ENCODE measurements around the gene FLOT1.

The FLOT1 gene

GRCh38 chr6:30777155-30777485 lies 34.6 kb upstream of the FLOT1 start:
- no peaks in the 10 kb centered on the region for H3K36me3 ChIP-seq (ENCODE audit: control insufficient read depth, insufficient read depth, low read length)
- TF ChIP-seq CTCF (IDR thresholded peaks at IDR 0.05; ENCODE audit: insufficient read depth, low read length, poor library complexity, severe bottlenecking) = no peak
- no peak overlapping the region for H3K4me3 ChIP-seq (replicated peaks; ENCODE audit: low read depth, low read length)
- no peaks in the 10 kb centered on the region for H3K27me3 ChIP-seq (replicated peaks; ENCODE audit: control insufficient read depth, insufficient read depth, low read length)
- DNase-seq (ENCODE audit: extremely low read depth, insufficient read length) = no peak

DNA sequence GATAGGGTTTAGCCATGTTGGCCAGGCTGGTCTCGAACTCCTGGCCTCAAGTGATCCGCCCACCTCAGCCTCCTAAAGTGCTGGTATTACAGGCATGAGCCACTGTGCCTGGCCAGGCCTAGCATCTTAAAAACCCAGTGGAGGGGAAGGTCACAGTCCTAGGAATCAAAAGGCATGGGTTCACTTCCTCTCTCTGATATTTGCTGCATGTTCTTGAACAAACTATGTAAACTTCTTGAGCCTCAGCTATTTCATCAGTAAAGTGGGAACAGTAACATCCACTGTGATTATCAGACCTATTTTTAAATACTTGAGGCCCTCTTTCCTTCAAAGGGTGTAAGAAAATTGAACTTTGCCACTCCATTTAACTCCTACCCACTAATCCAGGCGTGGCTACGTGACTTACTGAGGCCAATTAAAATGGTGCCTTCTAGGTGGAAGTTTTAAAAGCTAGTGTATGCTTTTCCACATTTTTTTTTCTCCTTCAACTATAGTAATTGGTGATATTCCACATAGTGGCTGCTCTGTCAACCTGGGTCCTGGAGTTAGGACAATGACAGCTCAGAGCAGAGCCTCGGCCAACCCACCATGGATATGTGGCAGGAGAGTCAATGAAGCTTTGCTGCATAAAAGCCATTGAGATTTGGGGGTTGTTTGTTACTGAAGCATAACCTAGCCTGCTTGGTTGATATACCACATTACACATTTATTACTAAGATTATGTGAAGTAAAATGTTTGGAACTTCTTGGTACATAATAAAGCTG lies 34.1 kb upstream of the FLOT1 start:
- no peak for TF ChIP-seq CTCF (IDR thresholded peaks at IDR 0.05; ENCODE audit: insufficient read depth, low read length, poor library complexity, severe bottlenecking)
- Histone ChIP-seq H3K4me3 (replicated peaks; ENCODE audit: low read depth, low read length) (no peak overlapping the region), H3K27me3 (replicated peaks; ENCODE audit: control insufficient read depth, insufficient read depth, low read length) (no peaks in the 10 kb centered on the region), H3K36me3 (ENCODE audit: control insufficient read depth, insufficient read depth, low read length) (no peaks in the 10 kb centered on the region)
- DNase-seq (ENCODE audit: extremely low read depth, insufficient read length) = no peak

DNA sequence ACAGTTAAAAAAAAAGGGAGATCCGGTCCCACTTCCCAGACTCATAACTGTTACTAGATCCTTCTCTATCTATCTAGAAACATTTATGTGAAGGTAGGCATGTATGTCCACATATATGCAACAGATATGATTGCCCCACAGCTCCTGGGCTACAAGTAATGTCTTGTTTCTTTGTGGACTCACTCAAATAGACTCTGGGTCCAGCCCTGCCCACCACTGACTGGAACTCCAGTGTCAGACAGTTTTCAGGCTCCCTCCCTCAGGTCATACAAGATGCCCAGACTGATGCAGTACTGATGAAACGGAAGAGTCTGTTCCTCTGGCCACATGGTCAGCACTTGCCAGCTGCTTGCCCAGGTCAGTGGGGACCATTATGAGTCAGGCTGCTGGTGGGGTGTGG lies 32.6 kb upstream of the FLOT1 start:
- DNase-seq (ENCODE audit: extremely low read depth, insufficient read length) = no peak
- TF ChIP-seq CTCF (IDR thresholded peaks at IDR 0.05; ENCODE audit: insufficient read depth, low read length, poor library complexity, severe bottlenecking) = no peak
- Histone ChIP-seq H3K27me3 (replicated peaks; ENCODE audit: control insufficient read depth, insufficient read depth, low read length) (no peaks in the 10 kb centered on the region), H3K4me3 (replicated peaks; ENCODE audit: low read depth, low read length) (no peak overlapping the region), H3K36me3 (ENCODE audit: control insufficient read depth, insufficient read depth, low read length) (no peaks in the 10 kb centered on the region)

DNA sequence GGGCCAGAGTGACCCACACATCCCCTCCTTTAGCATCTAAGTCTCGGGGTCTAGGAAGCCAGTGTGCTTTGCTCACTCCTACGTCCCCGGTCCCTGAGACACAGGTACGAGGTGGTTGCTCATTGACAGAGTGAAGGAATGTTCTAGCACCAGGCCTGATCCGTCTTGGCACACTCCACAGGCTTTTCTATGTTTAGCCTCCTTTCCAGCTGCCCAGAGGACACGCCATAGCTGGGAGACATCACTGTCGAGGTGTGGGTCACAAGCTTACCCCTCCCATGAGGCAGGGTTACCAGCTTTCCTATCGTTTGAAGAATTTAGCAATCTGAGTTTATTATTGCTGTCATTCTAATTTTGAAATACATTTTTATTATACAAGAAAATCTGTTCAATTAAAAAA lies 32.2 kb upstream of the FLOT1 start:
- no peak for DNase-seq (ENCODE audit: extremely low read depth, insufficient read length)
- no peak overlapping the region for H3K4me3 ChIP-seq (replicated peaks; ENCODE audit: low read depth, low read length)
- H3K27me3 ChIP-seq (replicated peaks; ENCODE audit: control insufficient read depth, insufficient read depth, low read length) = no peaks in the 10 kb centered on the region
- TF ChIP-seq CTCF (IDR thresholded peaks at IDR 0.05; ENCODE audit: insufficient read depth, low read length, poor library complexity, severe bottlenecking) = no peak
- H3K36me3 ChIP-seq (ENCODE audit: control insufficient read depth, insufficient read depth, low read length) = no peaks in the 10 kb centered on the region

DNA sequence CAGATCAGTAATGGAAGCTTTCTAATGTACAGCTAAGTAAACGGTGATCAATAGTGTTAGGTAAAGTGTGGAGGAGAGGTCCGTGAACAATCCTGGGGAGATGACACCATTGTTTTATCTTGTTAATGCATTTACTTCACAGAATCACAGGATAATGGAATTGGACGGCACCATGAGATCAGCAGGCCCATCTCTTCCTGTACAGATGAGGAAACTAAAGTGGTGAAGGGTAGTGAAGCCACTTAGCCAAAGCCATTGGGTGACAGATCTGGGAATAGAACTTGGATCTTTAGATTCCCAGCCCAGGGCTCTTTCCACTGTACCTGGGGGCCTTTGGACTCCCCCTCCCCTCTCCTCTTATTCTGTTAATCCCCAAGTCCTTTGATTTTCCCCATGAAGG lies 28.1 kb upstream of the FLOT1 start:
- TF ChIP-seq CTCF (IDR thresholded peaks at IDR 0.05; ENCODE audit: insufficient read depth, low read length, poor library complexity, severe bottlenecking) = no peak
- no peak for DNase-seq (ENCODE audit: extremely low read depth, insufficient read length)
- Histone ChIP-seq H3K4me3 (replicated peaks; ENCODE audit: low read depth, low read length) (no peak overlapping the region), H3K27me3 (replicated peaks; ENCODE audit: control insufficient read depth, insufficient read depth, low read length) (no peaks in the 10 kb centered on the region), H3K36me3 (ENCODE audit: control insufficient read depth, insufficient read depth, low read length) (no peaks in the 10 kb centered on the region)

Measured in GM06990 (cell line).